Measurements from ENCODE around the gene LIPC. TPM values are rescaled to one million over a fixed set of nuclear protein-coding genes. Genes with fewer than 3 reads are reported as not detected.

The LIPC gene
- total RNA-seq, 1 experiment from 2014 or later: not detected

- intact Hi-C loops (cut with micrococcal nuclease): no loop called here
- POLR2A ChIA-PET: interaction anchor here (0.5 to 1.1 kb wide), 2 partner anchors 75 to 205 kb away, joined by 3 to 4 read pairs; no protein-coding TSS in a partner anchor
- no TSS peak for BruUV-seq (replicated peaks)
- Mint-ChIP-seq H3K27me3 (ENCODE audit: insufficient read depth, unreplicated experiment) (no peaks in the 10 kb centered on the region), H3K9me3 (ENCODE audit: unreplicated experiment) (no peaks in the 10 kb centered on the region), H3K4me1 (ENCODE audit: insufficient read depth, unreplicated experiment) (peaks cover 19% of the 10 kb centered on the region), H3K4me3 (ENCODE audit: unreplicated experiment) (no peak overlapping the region), H3K27ac (ENCODE audit: low read depth, unreplicated experiment) (no peak overlapping the region), H3K36me3 (ENCODE audit: insufficient read depth, unreplicated experiment) (no peaks in the 10 kb centered on the region)
- no peak for DNase-seq (ENCODE audit: unreplicated experiment)
- TF ChIP-seq CTCF (IDR thresholded peaks at IDR 0.05; ENCODE audit: unreplicated experiment): no peak
- CTCF ChIA-PET: interaction anchor here (0.6 kb wide), 2 partner anchors 879 to 1846 kb away, joined by 4 read pairs; no protein-coding TSS in a partner anchor
Observed at GRCh38 chr15:58545307-58546065, 113.7 kb downstream of the LIPC start.

GRCh38 chr15:58546066-58546591 is 114.3 kb downstream of the LIPC start:
- BruUV-seq (replicated peaks): no TSS peak
- Mint-ChIP-seq H3K4me3 (ENCODE audit: unreplicated experiment) (no peak overlapping the region), H3K4me1 (ENCODE audit: insufficient read depth, unreplicated experiment) (peaks cover 19% of the 10 kb centered on the region), H3K36me3 (ENCODE audit: insufficient read depth, unreplicated experiment) (no peaks in the 10 kb centered on the region), H3K27me3 (ENCODE audit: insufficient read depth, unreplicated experiment) (no peaks in the 10 kb centered on the region), H3K9me3 (ENCODE audit: unreplicated experiment) (no peaks in the 10 kb centered on the region), H3K27ac (ENCODE audit: low read depth, unreplicated experiment) (no peak overlapping the region)
- no peak for DNase-seq (ENCODE audit: unreplicated experiment)
- intact Hi-C loops (cut with micrococcal nuclease): no loop called here
- no peak for TF ChIP-seq CTCF (IDR thresholded peaks at IDR 0.05; ENCODE audit: unreplicated experiment)
- POLR2A ChIA-PET: interaction anchor here (0.5 to 1.5 kb wide), 4 partner anchors 11 to 204 kb away, joined by 3 to 9 read pairs (median 4); no protein-coding TSS in a partner anchor
- CTCF ChIA-PET: no interaction called here

GRCh38 chr15:58546635-58547627 is 115.1 kb downstream of the LIPC start:
- intact Hi-C loops (cut with micrococcal nuclease): no loop called here
- Mint-ChIP-seq H3K27ac (ENCODE audit: low read depth, unreplicated experiment) (no peak overlapping the region), H3K9me3 (ENCODE audit: unreplicated experiment) (no peaks in the 10 kb centered on the region), H3K4me3 (ENCODE audit: unreplicated experiment) (no peak overlapping the region), H3K4me1 (ENCODE audit: insufficient read depth, unreplicated experiment) (peaks cover 26% of the 10 kb centered on the region), H3K27me3 (ENCODE audit: insufficient read depth, unreplicated experiment) (no peaks in the 10 kb centered on the region), H3K36me3 (ENCODE audit: insufficient read depth, unreplicated experiment) (no peaks in the 10 kb centered on the region)
- CTCF ChIA-PET: interaction anchor here (0.5 to 1.1 kb wide), 4 partner anchors 34 to 319 kb away, joined by 4 to 6 read pairs (median 4); no protein-coding TSS in a partner anchor
- no TSS peak for BruUV-seq (replicated peaks)
- DNase-seq (ENCODE audit: unreplicated experiment): peak; percentile 90
- POLR2A ChIA-PET: interaction anchor here (0.7 to 1.5 kb wide), 7 partner anchors 8 to 203 kb away, joined by 3 to 9 read pairs (median 4); no protein-coding TSS in a partner anchor
- TF ChIP-seq CTCF (IDR thresholded peaks at IDR 0.05; ENCODE audit: unreplicated experiment): no peak

Data from MCF 10A (cell line).